ENCODE measurements around the gene DCAF11. TPM values are rescaled to one million over a fixed set of nuclear protein-coding genes. Genes with fewer than 3 reads are reported as not detected.
A peak's percentile ranks its signal among the peaks of the same experiment; 100 is the strongest.

Gene DCAF11
- total and polyA plus RNA-seq, 2 of the 13 experiments (the other 11 are each of a cell fraction or from before 2014, with no cell fraction given): 150 to 257 TPM

DNA sequence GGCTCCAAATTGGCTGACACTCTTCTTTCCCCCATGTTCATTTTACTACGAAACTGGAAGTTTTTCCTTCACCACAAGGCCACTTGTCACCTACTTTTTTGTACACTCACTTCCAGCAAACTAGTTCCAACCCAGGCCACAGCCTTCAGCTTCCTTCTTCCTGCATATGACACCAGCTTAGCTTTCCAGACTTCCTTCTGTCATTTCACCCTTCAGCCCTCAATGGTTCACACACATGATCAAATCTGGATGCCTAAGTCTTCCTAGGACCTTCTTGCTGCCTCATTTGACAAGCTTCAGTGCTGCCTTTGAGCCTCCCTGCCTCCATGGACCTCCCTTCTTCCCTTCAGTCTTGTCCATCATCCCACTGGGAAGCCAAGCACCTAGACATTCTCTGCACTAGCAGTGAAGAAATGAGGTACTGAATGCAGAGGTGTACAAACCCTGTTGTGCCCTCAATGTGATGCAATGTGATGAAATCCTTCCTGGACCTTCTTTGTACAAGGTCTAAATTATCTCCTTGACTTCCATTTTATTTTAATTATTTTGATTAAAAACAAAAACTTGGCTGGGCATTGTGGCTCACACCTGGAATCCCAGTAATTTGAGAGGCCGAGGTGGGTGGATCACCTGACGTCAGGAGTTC, 53.0 kb downstream of the DCAF11 start (continued):
- TF ChIP-seq, protein P1, sequence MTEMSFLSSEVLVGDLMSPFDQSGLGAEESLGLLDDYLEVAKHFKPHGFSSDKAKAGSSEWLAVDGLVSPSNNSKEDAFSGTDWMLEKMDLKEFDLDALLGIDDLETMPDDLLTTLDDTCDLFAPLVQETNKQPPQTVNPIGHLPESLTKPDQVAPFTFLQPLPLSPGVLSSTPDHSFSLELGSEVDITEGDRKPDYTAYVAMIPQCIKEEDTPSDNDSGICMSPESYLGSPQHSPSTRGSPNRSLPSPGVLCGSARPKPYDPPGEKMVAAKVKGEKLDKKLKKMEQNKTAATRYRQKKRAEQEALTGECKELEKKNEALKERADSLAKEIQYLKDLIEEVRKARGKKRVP (CRISPR knock-in tag; IDR thresholded peaks at IDR 0.05): peak in 1 of 2 experiments; percentile 94; a peak in 2 of 4 replicates
- TF ChIP-seq ZMYM2 (CRISPR knock-in tag; IDR thresholded peaks at IDR 0.05): no peak

DNA sequence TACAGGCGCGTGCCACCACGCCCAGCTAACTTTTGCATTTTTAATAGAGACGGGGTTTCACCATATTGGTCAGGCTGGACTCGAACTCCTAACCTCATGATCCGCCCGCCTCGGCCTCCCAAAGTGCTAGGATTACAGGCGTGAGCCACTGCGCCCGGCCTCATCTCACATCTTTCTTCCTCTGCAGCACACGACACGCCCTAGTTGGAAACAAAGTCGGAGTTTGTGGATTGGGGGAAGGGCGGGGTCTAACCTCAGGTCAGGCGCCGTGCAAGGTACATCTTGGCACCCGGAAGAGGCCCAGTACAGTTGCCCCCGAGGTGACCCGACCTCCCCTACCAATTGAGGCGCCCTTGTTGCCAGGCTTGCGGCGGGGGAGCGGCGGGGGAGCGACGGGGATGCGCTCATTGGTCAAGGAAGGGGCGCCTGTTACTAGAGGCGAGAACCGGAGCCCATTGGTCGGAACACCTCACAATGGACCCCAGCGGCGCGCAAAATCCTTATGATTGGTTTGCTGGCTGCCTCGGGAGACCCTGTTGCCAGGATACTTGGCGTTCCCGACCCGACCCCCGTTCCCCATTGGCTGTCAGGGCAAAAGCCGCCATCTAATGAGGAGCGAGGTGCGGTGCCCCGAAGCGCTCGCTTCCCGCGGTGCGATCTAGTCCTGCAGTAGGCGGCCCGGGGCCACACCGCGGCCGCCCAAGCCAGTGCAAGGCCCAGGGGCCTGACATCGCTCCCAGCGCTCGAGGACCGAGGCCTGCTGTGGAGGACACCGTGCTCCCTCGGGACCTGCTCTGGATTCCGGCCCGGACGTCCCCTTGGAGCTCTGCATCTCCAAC, 57.1 kb downstream of the DCAF11 start, which contains the start of gene REC8:
Gene REC8 (plus strand): TSS at position 659 of the 839 bp plus-strand sequence. CDS start 473 bp downstream, outside the sequence.
- DNase-seq (ENCODE audit: low spot score) (no peak), FAIRE-seq (no peak), ATAC-seq (peak; percentile 15)
- H3K27ac ChIP-seq (ENCODE audit: extremely low read length, insufficient read depth, low read length): no peak within 1 kb of the TSS
- no peak within 1 kb of the TSS for H3K4me3 ChIP-seq (replicated peaks in 1 of 3; ENCODE audit: insufficient read depth in 1 of 3, low read depth in 2 of 3, low read length in 3 of 3)
- in situ Hi-C loops (cut with HindIII; ENCODE audit: extremely low pct_ligation_motif_present, low pct_unique_long_range_greater_than_20kb) (no loop called here), intact Hi-C loops (cut with micrococcal nuclease; ENCODE audit: unreplicated experiment) (no loop called here)
- no peaks in the 10 kb centered on the region for H3K9me3 ChIP-seq (ENCODE audit: low read length)
- ChIA-PET POLR2A (interaction anchor here (0.7 to 3.3 kb wide), 6 partner anchors 10 to 70 kb away, joined by 3 to 13 read pairs (median 8); partner anchors contain the start of genes DCAF11, IRF9, NRL and PSME1), CTCF (ENCODE audit: low intra/inter-chr PET ratio, low total read pairs) (no interaction called here)
- H3K4me1 ChIP-seq (ENCODE audit: insufficient read depth, low read length): no peaks in the 10 kb centered on the region
- H3K27me3 ChIP-seq (ENCODE audit: control insufficient read depth in 1 of 2, insufficient read depth in 2 of 2, low read length in 2 of 2): no peaks in the 10 kb centered on the region
- WGBS (ENCODE audit: low lambda C conversion rate): 94% methylated on average over 63 of the region's 63 CpGs
- no TSS peak for BruUV-seq (replicated peaks)
- H3K4me2 ChIP-seq (ENCODE audit: low read depth, low read length): no peak within 1 kb of the TSS
- no peaks in the 10 kb centered on the region for H3K79me2 ChIP-seq (ENCODE audit: insufficient read depth, low read length)
- no peaks in the 10 kb centered on the region for H4K20me1 ChIP-seq (ENCODE audit: insufficient read depth, low read length)
- H3K36me3 ChIP-seq (replicated peaks in 1 of 2; ENCODE audit: control insufficient read depth in 1 of 2, insufficient read depth in 2 of 2, low read length in 2 of 2): peaks cover 2 to 3% of the 10 kb centered on the region in 2 experiments; a peak in 4 of 5 replicates
- H2AFZ ChIP-seq (ENCODE audit: low read length): no peak within 1 kb of the TSS
- H3K9ac ChIP-seq (ENCODE audit: insufficient read depth, low read depth, low read length): no peak within 1 kb of the TSS
- TF ChIP-seq HNRNPLL (IDR thresholded peaks at IDR 0.05; ENCODE audit: low read depth, low read length, poor library complexity, severe bottlenecking): peak; percentile 37
- TF ChIP-seq DNMT1 (CRISPR knock-in tag; IDR thresholded peaks at IDR 0.05): 0 out of 2 replicates have a peak, but pooled peaks have one; percentile 24
- no peak for TF ChIP-seq ATF1 (CRISPR knock-in tag; IDR thresholded peaks at IDR 0.05)
- TF ChIP-seq KDM5B (CRISPR knock-in tag; IDR thresholded peaks at IDR 0.05; ENCODE audit: borderline replicate concordance): 0 out of 2 replicates have a peak, but pooled peaks have one; percentile 33
- TF ChIP-seq, protein P2, sequence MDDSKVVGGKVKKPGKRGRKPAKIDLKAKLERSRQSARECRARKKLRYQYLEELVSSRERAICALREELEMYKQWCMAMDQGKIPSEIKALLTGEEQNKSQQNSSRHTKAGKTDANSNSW (CRISPR knock-in tag; IDR thresholded peaks at IDR 0.05; ENCODE audit: borderline replicate concordance): no peak
- TF ChIP-seq ZNF350 (CRISPR knock-in tag; IDR thresholded peaks at IDR 0.05; ENCODE audit: borderline replicate concordance, low read depth): no peak
- TF ChIP-seq AGO2 (optimal IDR thresholded peaks at IDR 0.05; ENCODE audit: low read depth, low read length): peak; percentile 95
- TF ChIP-seq ZNF703 (CRISPR knock-in tag; IDR thresholded peaks at IDR 0.05; ENCODE audit: borderline replicate concordance): no peak
- TF ChIP-seq POLR2A (IDR thresholded peaks at IDR 0.05; ENCODE audit: insufficient read depth in 1 of 2, low read depth in 2 of 2, low read length in 2 of 2): peak in 1 of 2 experiments; percentile 16; a peak in 1 of 4 replicates
- no peak for TF ChIP-seq ELF4 (CRISPR knock-in tag; IDR thresholded peaks at IDR 0.05; ENCODE audit: borderline replicate concordance)
- peak; percentile 48; the same call in 1 of the 2 replicates for TF ChIP-seq PCBP1 (IDR thresholded peaks at IDR 0.05; ENCODE audit: borderline replicate concordance, low read depth, low read length)
- peak; percentile 64 for TF ChIP-seq RBFOX2 (IDR thresholded peaks at IDR 0.05; ENCODE audit: low read depth, low read length)
- TF ChIP-seq ZNF572 (CRISPR knock-in tag; IDR thresholded peaks at IDR 0.05): peak; percentile 50; the same call in 1 of the 2 replicates
- TF ChIP-seq ZMYM2 (CRISPR knock-in tag; IDR thresholded peaks at IDR 0.05): no peak
- TF ChIP-seq, protein P3, sequence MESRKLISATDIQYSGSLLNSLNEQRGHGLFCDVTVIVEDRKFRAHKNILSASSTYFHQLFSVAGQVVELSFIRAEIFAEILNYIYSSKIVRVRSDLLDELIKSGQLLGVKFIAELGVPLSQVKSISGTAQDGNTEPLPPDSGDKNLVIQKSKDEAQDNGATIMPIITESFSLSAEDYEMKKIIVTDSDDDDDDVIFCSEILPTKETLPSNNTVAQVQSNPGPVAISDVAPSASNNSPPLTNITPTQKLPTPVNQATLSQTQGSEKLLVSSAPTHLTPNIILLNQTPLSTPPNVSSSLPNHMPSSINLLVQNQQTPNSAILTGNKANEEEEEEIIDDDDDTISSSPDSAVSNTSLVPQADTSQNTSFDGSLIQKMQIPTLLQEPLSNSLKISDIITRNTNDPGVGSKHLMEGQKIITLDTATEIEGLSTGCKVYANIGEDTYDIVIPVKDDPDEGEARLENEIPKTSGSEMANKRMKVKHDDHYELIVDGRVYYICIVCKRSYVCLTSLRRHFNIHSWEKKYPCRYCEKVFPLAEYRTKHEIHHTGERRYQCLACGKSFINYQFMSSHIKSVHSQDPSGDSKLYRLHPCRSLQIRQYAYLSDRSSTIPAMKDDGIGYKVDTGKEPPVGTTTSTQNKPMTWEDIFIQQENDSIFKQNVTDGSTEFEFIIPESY (CRISPR knock-in tag; IDR thresholded peaks at IDR 0.05): peak; percentile 2; the same call in 1 of the 2 replicates
- no peak for TF ChIP-seq DNMT3B (CRISPR knock-in tag; conservative IDR thresholded peaks at IDR 0.05)
- TF ChIP-seq HIVEP1 (CRISPR knock-in tag; IDR thresholded peaks at IDR 0.05): peak; percentile 44; the same call in 1 of the 2 replicates
